ENCODE measurements around the gene COL11A2. TPM values are rescaled to one million over a fixed set of nuclear protein-coding genes. Genes with fewer than 3 reads are reported as not detected.

Gene COL11A2
- total RNA-seq, 1 donor from 2014 or later, result 11.9 TPM

DNA sequence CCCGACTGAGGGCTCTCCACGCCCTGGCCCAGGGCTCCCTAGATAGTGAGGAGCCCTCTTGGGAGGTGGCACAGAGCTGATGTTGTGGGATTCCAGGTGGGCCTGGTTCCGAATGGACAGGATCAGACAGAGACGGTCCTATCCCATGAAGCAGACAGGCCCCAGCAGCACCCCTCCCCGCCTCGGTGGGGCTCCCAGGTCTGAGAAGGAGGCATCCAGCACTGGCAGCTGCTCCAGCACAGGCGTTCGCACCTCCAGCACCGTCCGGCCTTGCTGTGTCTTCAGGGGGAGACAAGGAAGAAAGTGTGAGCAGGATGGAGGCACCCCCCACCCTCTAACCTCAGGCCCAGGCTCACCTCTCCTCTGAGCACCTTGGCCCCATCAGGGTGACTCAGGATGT lies 28.7 kb downstream of the COL11A2 start:
- peaks cover 10% of the 10 kb centered on the region for H3K27me3 Mint-ChIP-seq
- no peaks in the 10 kb centered on the region for H3K36me3 Mint-ChIP-seq
- no peak overlapping the region for H3K27ac Mint-ChIP-seq
- DNase-seq (ENCODE audit: extremely low spot score, unreplicated experiment), result no peak
- no peak overlapping the region for H3K4me3 Mint-ChIP-seq
- TF ChIP-seq, protein P1, sequence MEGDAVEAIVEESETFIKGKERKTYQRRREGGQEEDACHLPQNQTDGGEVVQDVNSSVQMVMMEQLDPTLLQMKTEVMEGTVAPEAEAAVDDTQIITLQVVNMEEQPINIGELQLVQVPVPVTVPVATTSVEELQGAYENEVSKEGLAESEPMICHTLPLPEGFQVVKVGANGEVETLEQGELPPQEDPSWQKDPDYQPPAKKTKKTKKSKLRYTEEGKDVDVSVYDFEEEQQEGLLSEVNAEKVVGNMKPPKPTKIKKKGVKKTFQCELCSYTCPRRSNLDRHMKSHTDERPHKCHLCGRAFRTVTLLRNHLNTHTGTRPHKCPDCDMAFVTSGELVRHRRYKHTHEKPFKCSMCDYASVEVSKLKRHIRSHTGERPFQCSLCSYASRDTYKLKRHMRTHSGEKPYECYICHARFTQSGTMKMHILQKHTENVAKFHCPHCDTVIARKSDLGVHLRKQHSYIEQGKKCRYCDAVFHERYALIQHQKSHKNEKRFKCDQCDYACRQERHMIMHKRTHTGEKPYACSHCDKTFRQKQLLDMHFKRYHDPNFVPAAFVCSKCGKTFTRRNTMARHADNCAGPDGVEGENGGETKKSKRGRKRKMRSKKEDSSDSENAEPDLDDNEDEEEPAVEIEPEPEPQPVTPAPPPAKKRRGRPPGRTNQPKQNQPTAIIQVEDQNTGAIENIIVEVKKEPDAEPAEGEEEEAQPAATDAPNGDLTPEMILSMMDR (conservative IDR thresholded peaks at IDR 0.05), result no peak
- no peaks in the 10 kb centered on the region for H3K9me3 Mint-ChIP-seq
- H3K4me1 Mint-ChIP-seq (ENCODE audit: unreplicated experiment), result peaks cover 7% of the 10 kb centered on the region

DNA sequence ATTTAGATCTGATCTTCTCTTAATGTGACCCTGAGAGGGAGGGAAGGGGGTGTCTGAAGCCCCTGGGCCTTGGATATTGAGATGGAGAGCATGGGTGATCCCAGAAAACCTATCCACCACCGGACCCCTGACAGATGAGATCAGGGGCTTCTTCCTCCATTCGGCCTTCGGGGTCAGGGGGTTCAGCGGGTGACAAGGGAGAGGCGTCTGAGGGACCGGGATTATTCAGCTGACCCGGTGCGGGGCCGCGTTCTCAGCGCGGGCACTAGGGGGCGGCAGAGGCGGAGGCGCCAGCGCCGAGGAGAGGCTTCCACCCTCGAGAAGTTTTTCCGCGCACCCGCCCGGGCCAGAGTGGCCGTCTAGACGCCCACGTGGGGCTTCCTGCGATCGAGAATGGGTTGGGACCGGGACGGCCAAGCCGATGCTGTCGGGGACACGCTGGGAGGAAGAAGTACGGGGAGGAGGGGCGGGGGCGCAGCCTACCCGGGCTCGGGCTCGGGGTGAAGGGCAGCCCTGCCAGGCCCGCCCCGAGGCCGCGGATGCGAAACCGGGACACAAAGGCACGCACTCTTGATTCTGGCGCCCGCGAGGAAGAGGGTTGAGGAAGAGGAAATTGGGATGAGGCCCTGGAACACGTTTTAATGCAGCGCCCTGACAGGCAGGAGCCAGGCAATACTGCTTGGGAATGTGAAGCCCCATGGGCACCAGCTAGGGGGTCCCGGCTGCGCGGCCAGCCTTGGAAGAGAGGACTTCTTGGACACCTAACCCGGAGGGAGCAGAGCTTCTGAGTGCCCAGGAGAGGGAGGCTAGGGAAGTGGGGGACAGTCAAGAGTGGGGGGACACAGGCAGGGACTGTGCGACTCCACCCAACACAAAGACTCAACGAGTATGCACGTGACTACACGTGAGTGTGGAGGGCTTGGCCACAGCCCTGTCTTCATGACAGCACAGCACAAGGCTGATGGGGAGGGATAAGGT lies 30.6 kb downstream of the COL11A2 start:
- Mint-ChIP-seq H3K4me3 (peak overlapping the region; percentile 88), H3K27me3 (peaks cover 10% of the 10 kb centered on the region), H3K27ac (peak overlapping the region; percentile 55), H3K9me3 (no peaks in the 10 kb centered on the region), H3K36me3 (no peaks in the 10 kb centered on the region), H3K4me1 (ENCODE audit: unreplicated experiment) (peaks cover 7% of the 10 kb centered on the region)
- DNase-seq (ENCODE audit: extremely low spot score, unreplicated experiment), result peak; percentile 89
- TF ChIP-seq, protein P1 (conservative IDR thresholded peaks at IDR 0.05), result peak; percentile 95

DNA sequence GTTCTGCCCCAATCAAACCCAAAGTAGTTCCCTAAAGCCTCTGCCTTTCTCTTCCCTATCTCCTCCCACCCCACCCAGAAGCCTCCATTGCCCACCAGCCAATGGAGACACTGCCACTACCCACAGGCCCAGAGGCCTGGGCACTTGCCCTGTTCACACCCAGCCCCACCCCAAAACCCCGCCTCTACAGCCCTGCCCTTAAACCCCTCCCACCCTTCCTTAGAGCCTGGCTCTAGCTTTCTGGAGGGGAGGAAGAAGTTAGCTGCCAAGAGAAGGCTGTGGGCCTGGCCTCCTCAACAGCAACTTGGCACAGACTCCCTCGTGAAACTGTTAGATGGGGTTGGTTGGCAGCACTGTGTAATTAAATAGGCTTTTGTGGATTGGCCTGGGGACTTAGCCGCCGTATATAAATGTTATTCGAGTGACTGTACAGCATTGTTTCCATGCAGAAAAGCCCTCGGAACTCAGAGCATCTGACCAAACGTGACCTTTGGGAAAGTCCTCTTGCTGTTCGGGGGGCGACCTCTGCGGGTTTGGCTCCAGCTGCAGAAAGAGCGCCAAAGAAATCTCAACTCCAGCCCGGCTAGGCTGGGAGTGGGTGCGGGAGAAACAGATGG lies 31.4 kb downstream of the COL11A2 start:
- Mint-ChIP-seq H3K4me3 (peak overlapping the region; percentile 88), H3K36me3 (no peaks in the 10 kb centered on the region), H3K4me1 (ENCODE audit: unreplicated experiment) (peaks cover 7% of the 10 kb centered on the region), H3K27me3 (peaks cover 10% of the 10 kb centered on the region), H3K27ac (peak overlapping the region; percentile 55), H3K9me3 (no peaks in the 10 kb centered on the region)
- DNase-seq (ENCODE audit: extremely low spot score, unreplicated experiment), result no peak
- TF ChIP-seq, protein P1 (conservative IDR thresholded peaks at IDR 0.05), result no peak

DNA sequence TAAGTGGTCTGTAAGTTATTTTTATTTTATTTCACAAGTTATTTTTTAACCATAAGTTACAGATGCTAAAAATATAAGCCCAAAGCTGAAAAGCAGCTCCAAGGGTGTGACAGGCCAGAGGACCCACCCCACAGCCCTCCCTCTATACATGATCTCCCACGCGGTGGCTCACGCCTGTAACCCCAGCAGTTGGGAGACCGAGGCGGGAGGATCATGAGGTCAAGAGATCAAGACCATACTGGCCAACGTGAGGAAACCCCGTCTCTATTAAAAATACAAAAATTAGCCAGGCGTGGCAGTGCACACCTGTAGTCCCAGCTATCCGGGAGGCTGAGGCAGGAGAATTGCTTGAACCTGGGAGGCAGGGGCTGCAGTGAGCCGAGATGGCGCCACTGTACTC lies 32.2 kb downstream of the COL11A2 start:
- Mint-ChIP-seq H3K27me3 (peaks cover 10% of the 10 kb centered on the region), H3K27ac (no peak overlapping the region), H3K4me3 (no peak overlapping the region), H3K36me3 (no peaks in the 10 kb centered on the region), H3K4me1 (ENCODE audit: unreplicated experiment) (peaks cover 7% of the 10 kb centered on the region), H3K9me3 (no peaks in the 10 kb centered on the region)
- no peak for DNase-seq (ENCODE audit: extremely low spot score, unreplicated experiment)
- TF ChIP-seq, protein P1 (conservative IDR thresholded peaks at IDR 0.05), result no peak

DNA sequence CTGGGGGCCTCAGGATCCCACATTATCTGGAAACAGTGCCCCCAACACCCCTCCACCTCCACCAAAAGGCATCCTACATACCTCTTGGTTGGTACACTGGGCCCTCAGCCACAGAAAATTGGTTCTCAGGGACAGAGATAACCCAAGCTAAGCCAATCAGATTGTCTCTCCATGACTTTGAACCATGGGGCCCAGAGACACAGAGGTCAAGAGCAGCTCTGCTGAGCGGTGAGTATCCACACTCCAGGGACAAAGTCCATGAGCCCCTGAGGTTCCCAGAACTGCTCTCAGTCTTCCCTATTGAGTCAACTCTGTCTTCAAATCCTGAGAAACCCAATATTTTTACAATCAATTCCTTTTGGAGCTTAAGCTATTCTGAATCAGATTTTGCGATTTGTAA lies 35.3 kb downstream of the COL11A2 start:
- TF ChIP-seq, protein P1 (conservative IDR thresholded peaks at IDR 0.05), result no peak
- H3K4me3 Mint-ChIP-seq, result no peak overlapping the region
- H3K27me3 Mint-ChIP-seq, result peaks cover 11% of the 10 kb centered on the region
- H3K27ac Mint-ChIP-seq, result no peak overlapping the region
- peaks cover 7% of the 10 kb centered on the region for H3K4me1 Mint-ChIP-seq (ENCODE audit: unreplicated experiment)
- no peaks in the 10 kb centered on the region for H3K36me3 Mint-ChIP-seq
- no peak for DNase-seq (ENCODE audit: extremely low spot score, unreplicated experiment)
- H3K9me3 Mint-ChIP-seq, result peaks cover 6% of the 10 kb centered on the region
